ENCODE measurements around the gene RAB31. TPM values are rescaled to one million over a fixed set of nuclear protein-coding genes. Genes with fewer than 3 reads are reported as not detected.
A peak's percentile ranks its signal among the peaks of the same experiment; 100 is the strongest.

Gene RAB31
- total and polyA plus RNA-seq, 5 experiments from 2014 or later, result 0.74 to 2.2 (median 1.3) TPM

- H3K4me1 Mint-ChIP-seq, result peaks cover 0 to 2% (median 0%) of the 10 kb centered on the region in 4 donors
- no peaks in the 10 kb centered on the region for H3K36me3 Mint-ChIP-seq
- no peak overlapping the region for H3K4me3 Mint-ChIP-seq
- ATAC-seq, result no peak
- DNase-seq, result no peak
- peaks cover 3 to 29% (median 7%) of the 10 kb centered on the region in 5 donors for H3K27me3 Mint-ChIP-seq
- no peaks in the 10 kb centered on the region for H3K9me3 Mint-ChIP-seq
- H3K27ac Mint-ChIP-seq, result no peak overlapping the region
- POLR2A ChIA-PET, result no interaction called here
These were observed 74.2 kb downstream of the RAB31 start for GRCh38 chr18:9782073-9782857.

- peaks cover 0 to 33% (median 8%) of the 10 kb centered on the region in 5 donors for H3K27me3 Mint-ChIP-seq
- DNase-seq (no peak), ATAC-seq (no peak)
- POLR2A ChIA-PET, result no interaction called here
- no peak overlapping the region for H3K4me3 Mint-ChIP-seq
- no peaks in the 10 kb centered on the region for H3K36me3 Mint-ChIP-seq
- H3K27ac Mint-ChIP-seq, result no peak overlapping the region
- peaks cover 0 to 10% (median 4%) of the 10 kb centered on the region in 9 donors for H3K9me3 Mint-ChIP-seq
- H3K4me1 Mint-ChIP-seq, result peaks cover 0 to 2% (median 0%) of the 10 kb centered on the region in 4 donors
These were observed 78.5 kb downstream of the RAB31 start for GRCh38 chr18:9786631-9787030.

DNA sequence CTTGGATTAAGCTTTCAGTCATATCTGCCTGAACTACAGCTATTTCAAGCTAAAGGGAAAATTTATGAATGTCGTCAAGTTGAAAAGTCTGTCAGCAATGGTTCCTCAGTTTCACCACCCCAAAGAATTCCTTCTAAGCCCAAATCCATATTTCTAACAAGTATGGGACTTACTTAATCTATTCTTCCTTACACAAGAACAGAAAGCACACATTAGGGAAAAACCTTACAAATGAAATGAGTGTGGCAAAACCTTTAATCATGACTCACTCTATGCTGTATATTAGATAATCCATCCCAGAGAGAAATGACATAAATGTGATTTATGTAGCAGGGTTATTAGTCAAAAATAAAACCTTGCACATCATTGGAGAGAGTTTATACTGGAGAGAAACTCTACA is 78.9 kb downstream of the RAB31 start:
- Mint-ChIP-seq H3K4me1 (peaks cover 0 to 2% (median 0%) of the 10 kb centered on the region in 4 donors), H3K9me3 (peaks cover 0 to 10% (median 4%) of the 10 kb centered on the region in 9 donors)
- ATAC-seq, result no peak

GRCh38 chr18:9787712-9788111 is 79.6 kb downstream of the RAB31 start:
- ATAC-seq (no peak), DNase-seq (no peak)
- peaks cover 0 to 2% (median 0%) of the 10 kb centered on the region in 4 donors for H3K4me1 Mint-ChIP-seq
- H3K27ac Mint-ChIP-seq, result no peak overlapping the region
- H3K36me3 Mint-ChIP-seq, result no peaks in the 10 kb centered on the region
- POLR2A ChIA-PET, result no interaction called here
- H3K9me3 Mint-ChIP-seq, result peaks cover 0 to 10% (median 4%) of the 10 kb centered on the region in 9 donors
- H3K4me3 Mint-ChIP-seq, result no peak overlapping the region
- H3K27me3 Mint-ChIP-seq, result peaks cover 0 to 33% (median 6%) of the 10 kb centered on the region in 5 donors

More for the DNA sequence above, 78.9 kb downstream of the RAB31 start:
- peaks cover 0 to 33% (median 8%) of the 10 kb centered on the region in 5 donors for H3K27me3 Mint-ChIP-seq
- POLR2A ChIA-PET, result no interaction called here
- H3K36me3 Mint-ChIP-seq, result no peaks in the 10 kb centered on the region
- no peak overlapping the region for H3K27ac Mint-ChIP-seq
- H3K4me3 Mint-ChIP-seq, result no peak overlapping the region
- no peak for DNase-seq

DNA sequence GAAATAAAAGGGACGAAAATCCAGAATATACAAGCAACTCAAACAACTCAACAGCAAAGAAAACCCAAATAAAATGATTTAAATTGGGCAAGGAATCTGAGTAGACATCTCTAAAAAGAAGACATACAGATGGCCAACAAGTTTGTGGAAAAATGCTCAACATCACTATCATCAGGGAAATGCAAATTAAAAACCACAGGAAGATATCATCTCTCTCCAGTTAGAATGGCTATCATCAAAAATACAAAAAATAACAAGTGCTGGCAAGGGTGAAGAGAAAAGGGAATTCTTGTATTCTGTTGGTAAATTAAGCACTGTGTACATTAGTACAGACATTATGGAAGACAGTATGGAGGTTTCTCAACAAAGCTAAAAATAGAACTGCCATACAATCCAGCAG is 80.0 kb downstream of the RAB31 start:
- POLR2A ChIA-PET, result no interaction called here
- DNase-seq, result no peak
- no peak for ATAC-seq
- Mint-ChIP-seq H3K36me3 (no peaks in the 10 kb centered on the region), H3K27ac (peak overlapping the region in 1 of 10 donors; percentile 46), H3K27me3 (peaks cover 0 to 33% (median 6%) of the 10 kb centered on the region in 5 donors), H3K9me3 (peaks cover 0 to 10% (median 4%) of the 10 kb centered on the region in 9 donors), H3K4me3 (no peak overlapping the region), H3K4me1 (peaks cover 0 to 2% (median 0%) of the 10 kb centered on the region in 4 donors)

GRCh38 chr18:9788860-9789259 is 80.8 kb downstream of the RAB31 start:
- Mint-ChIP-seq H3K4me1 (peaks cover 0 to 2% (median 0%) of the 10 kb centered on the region in 4 donors), H3K4me3 (no peak overlapping the region), H3K9me3 (peaks cover 0 to 10% (median 4%) of the 10 kb centered on the region in 9 donors), H3K27ac (no peak overlapping the region), H3K27me3 (peaks cover 0 to 33% (median 6%) of the 10 kb centered on the region in 5 donors), H3K36me3 (no peaks in the 10 kb centered on the region)
- ATAC-seq (no peak), DNase-seq (no peak)
- POLR2A ChIA-PET, result no interaction called here

DNA sequence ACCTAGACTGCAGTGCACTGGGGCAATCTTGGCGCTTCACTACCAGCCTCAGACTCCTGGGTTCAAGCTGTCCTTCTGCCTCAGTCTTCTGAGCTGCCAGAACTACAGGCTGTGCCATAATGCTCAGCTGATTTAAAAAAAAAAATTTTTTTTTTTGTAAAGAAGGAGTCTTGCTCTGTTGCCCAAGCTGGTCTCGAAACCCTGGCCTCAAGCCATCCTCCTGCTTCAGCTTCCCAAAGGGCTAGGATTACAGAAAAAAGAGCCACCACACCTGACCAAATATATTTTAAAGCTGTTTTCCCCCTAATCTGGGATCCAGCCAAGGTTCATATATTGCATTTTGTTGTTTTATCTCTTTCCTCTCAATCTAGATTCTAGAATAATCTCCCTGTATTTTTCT is 82.2 kb downstream of the RAB31 start:
- H3K9me3 Mint-ChIP-seq, result peaks cover 0 to 12% (median 4%) of the 10 kb centered on the region in 9 donors
- no peaks in the 10 kb centered on the region for H3K36me3 Mint-ChIP-seq
- H3K4me1 Mint-ChIP-seq, result peaks cover 0 to 2% (median 0%) of the 10 kb centered on the region in 4 donors
- POLR2A ChIA-PET, result no interaction called here
- no peak for ATAC-seq
- DNase-seq, result no peak
- peaks cover 2 to 24% (median 6%) of the 10 kb centered on the region in 5 donors for H3K27me3 Mint-ChIP-seq
- no peak overlapping the region for H3K27ac Mint-ChIP-seq
- H3K4me3 Mint-ChIP-seq, result no peak overlapping the region

- POLR2A ChIA-PET, result no interaction called here
- Mint-ChIP-seq H3K4me3 (no peak overlapping the region), H3K36me3 (no peaks in the 10 kb centered on the region), H3K27me3 (peaks cover 2 to 7% (median 5%) of the 10 kb centered on the region in 5 donors), H3K9me3 (peaks cover 0 to 12% (median 4%) of the 10 kb centered on the region in 9 donors), H3K27ac (no peak overlapping the region), H3K4me1 (no peaks in the 10 kb centered on the region)
- no peak for DNase-seq
- ATAC-seq, result no peak
These were observed 83.9 kb downstream of the RAB31 start for GRCh38 chr18:9791991-9792390.

- Mint-ChIP-seq H3K4me1 (no peaks in the 10 kb centered on the region), H3K4me3 (no peak overlapping the region), H3K9me3 (peaks cover 0 to 9% (median 4%) of the 10 kb centered on the region in 9 donors), H3K27ac (no peak overlapping the region), H3K27me3 (peaks cover under 1 to 6% (median 2%) of the 10 kb centered on the region in 5 donors), H3K36me3 (no peaks in the 10 kb centered on the region)
- peak in 1 of 10 donors; percentile 3 for DNase-seq
- no peak for ATAC-seq
- POLR2A ChIA-PET, result no interaction called here
These were observed 84.6 kb downstream of the RAB31 start for GRCh38 chr18:9792565-9793245.

- DNase-seq (no peak), ATAC-seq (no peak)
- POLR2A ChIA-PET, result interaction anchor here (0.6 kb wide), 1 partner anchor 65 kb away, joined by 7 read pairs; no protein-coding TSS in a partner anchor
- Mint-ChIP-seq H3K4me3 (no peak overlapping the region), H3K27ac (no peak overlapping the region), H3K27me3 (peaks cover 0 to 6% (median 3%) of the 10 kb centered on the region in 5 donors), H3K4me1 (no peaks in the 10 kb centered on the region), H3K36me3 (no peaks in the 10 kb centered on the region), H3K9me3 (peaks cover 0 to 3% (median 0%) of the 10 kb centered on the region in 9 donors)
These were observed 87.9 kb downstream of the RAB31 start for GRCh38 chr18:9796011-9796410.

GRCh38 chr18:9796935-9797549 is 88.9 kb downstream of the RAB31 start:
- no peaks in the 10 kb centered on the region for H3K36me3 Mint-ChIP-seq
- no peak for ATAC-seq
- no peaks in the 10 kb centered on the region for H3K4me1 Mint-ChIP-seq
- no peak for DNase-seq
- peaks cover 0 to 10% (median 3%) of the 10 kb centered on the region in 5 donors for H3K27me3 Mint-ChIP-seq
- H3K9me3 Mint-ChIP-seq, result peaks cover 0 to 3% (median 0%) of the 10 kb centered on the region in 9 donors
- POLR2A ChIA-PET, result no interaction called here
- H3K27ac Mint-ChIP-seq, result no peak overlapping the region
- no peak overlapping the region for H3K4me3 Mint-ChIP-seq

DNA sequence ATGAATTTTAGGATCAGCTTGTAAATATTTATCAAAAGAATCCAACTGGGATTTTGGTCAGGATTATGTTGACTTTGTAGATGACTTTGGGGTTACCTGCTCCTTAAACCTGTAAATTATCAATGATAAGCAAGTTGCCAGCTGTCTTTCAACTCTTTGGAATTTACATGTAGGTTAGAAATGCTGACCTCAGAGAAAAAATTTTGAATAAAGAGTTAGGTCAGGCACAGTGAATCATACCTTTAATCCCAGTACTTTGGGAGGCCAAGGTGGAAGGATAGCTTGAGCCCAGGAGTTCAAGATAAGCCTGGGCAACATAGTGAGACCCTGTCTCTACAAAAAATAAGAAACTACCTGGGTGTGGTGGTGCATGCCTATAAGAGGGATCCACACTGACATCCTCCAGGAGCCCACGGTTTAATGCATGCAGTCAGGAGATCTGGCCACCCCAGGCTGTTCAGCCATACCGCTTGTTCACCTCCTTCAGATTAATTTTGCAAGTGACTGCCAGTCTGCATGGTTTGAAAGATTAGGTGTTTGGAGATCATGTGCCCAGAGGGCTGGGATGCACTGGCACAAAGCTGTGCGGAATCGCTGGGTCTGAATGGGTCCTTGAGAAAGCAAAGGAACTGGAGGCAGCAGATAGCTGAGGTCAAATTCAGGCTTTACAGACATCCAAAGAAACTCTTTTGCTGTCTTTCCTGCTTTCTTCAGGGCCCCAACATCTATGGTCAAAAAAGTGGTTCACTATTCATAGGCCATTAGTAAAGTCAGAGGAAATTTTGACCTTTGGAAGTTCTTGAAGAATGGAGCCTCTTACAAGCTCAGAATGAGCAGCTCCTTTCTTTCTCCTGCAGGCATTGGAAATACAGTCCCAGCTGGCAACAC is 94.3 kb downstream of the RAB31 start:
- peaks cover 0 to 6% (median 3%) of the 10 kb centered on the region in 9 donors for H3K9me3 Mint-ChIP-seq
- H3K4me1 Mint-ChIP-seq, result no peaks in the 10 kb centered on the region
- H3K27ac Mint-ChIP-seq, result no peak overlapping the region
- no peak overlapping the region for H3K4me3 Mint-ChIP-seq
- peaks cover 1 to 40% (median 12%) of the 10 kb centered on the region in 5 donors for H3K27me3 Mint-ChIP-seq
- DNase-seq (no peak), ATAC-seq (no peak)
- POLR2A ChIA-PET, result no interaction called here
- no peaks in the 10 kb centered on the region for H3K36me3 Mint-ChIP-seq
